ENCODE data around the gene NKIRAS1.
A peak's percentile ranks its signal among the peaks of the same experiment; 100 is the strongest.

The NKIRAS1 gene

DNA sequence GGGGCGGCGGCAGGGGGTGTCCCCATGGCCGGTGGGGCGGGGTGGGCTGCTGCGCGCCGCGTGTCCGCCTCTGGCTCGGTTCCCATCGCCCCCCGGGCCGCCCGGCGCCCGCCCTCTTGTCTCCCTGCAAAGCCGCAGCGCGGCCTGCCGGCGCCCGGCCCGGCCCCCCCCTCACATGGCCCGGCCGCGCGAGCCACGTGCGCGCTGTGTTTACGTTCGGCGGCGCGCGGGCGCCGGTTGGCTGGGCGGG, 28.8 kb upstream of the NKIRAS1 start:
- no peaks in the 10 kb centered on the region for H3K9me3 ChIP-seq (ENCODE audit: insufficient read depth, low read length)
- H3F3A ChIP-seq (ENCODE audit: insufficient read depth) = peaks cover 24% of the 10 kb centered on the region
- peak overlapping the region; percentile 46 for H3K4me2 ChIP-seq (ENCODE audit: low read depth, low read length, poor library complexity, severe bottlenecking)
- H3K4me3 ChIP-seq (ENCODE audit: insufficient read depth, low read length, poor library complexity, severe bottlenecking) = peak overlapping the region; percentile 90
- no peak overlapping the region for H3K27ac ChIP-seq (ENCODE audit: low read depth, low read length)
- TF ChIP-seq, protein P1, sequence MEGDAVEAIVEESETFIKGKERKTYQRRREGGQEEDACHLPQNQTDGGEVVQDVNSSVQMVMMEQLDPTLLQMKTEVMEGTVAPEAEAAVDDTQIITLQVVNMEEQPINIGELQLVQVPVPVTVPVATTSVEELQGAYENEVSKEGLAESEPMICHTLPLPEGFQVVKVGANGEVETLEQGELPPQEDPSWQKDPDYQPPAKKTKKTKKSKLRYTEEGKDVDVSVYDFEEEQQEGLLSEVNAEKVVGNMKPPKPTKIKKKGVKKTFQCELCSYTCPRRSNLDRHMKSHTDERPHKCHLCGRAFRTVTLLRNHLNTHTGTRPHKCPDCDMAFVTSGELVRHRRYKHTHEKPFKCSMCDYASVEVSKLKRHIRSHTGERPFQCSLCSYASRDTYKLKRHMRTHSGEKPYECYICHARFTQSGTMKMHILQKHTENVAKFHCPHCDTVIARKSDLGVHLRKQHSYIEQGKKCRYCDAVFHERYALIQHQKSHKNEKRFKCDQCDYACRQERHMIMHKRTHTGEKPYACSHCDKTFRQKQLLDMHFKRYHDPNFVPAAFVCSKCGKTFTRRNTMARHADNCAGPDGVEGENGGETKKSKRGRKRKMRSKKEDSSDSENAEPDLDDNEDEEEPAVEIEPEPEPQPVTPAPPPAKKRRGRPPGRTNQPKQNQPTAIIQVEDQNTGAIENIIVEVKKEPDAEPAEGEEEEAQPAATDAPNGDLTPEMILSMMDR (IDR thresholded peaks at IDR 0.05; ENCODE audit: insufficient read depth, low read length, poor library complexity, severe bottlenecking) = no peak
- TF ChIP-seq EZH2phosphoT487 (conservative IDR thresholded peaks at IDR 0.05; ENCODE audit: low read length) = no peak
- H2AFZ ChIP-seq (ENCODE audit: low read depth, low read length, severe bottlenecking) = no peak overlapping the region
- no peaks in the 10 kb centered on the region for H3K36me3 ChIP-seq (ENCODE audit: low read length)
- no peaks in the 10 kb centered on the region for H3K9me2 ChIP-seq (replicated peaks; ENCODE audit: insufficient read depth, low read length)
- H4K20me1 ChIP-seq (ENCODE audit: low read depth, low read length) = no peaks in the 10 kb centered on the region
- no peaks in the 10 kb centered on the region for H3K79me2 ChIP-seq (ENCODE audit: insufficient read depth, low read length)
- H3K9ac ChIP-seq (ENCODE audit: low read length) = peak overlapping the region; percentile 79
- no peaks in the 10 kb centered on the region for H3K27me3 ChIP-seq (ENCODE audit: low read length)

DNA sequence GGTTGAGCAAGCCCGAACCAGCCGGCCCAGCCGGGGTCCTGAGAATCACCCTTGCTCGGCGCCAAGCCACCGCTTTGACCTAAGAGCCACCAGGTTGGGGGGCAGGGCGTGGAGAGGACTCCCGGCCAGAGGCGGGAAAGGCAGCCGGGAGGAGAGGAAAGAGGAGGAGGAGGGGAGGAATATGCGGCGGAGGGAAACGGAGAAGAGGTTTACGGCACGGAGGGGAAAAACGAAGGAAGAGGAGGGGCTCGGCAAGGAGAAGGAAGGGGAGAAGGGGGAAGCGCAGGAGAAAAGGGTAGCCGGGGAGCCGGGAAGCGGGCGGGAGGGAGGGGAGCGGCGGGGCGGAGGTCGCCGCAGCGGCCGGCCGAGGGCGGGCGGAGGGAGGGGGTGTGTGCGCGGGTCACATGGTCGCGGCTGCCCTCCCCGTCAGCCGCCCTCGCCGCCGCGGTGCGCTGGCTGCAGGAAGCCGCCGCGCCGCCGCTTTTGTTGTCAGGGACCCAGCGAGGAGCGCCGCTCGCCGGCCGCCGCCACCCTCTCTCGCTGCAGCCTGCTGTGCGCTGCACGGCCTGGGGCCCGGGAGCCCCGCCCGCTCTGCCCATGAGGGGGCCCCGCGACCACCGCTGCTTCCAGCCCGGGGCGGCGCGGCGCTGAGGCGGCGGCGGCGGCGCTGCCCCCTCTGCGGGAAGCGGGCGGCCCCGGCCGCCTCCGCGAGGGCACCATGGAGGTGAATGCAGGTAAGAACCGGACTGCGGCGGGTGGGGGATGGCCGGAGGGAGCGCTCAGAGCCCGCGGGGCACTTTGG, 28.3 kb upstream of the NKIRAS1 start, which contains the start of gene NR1D2:
Gene NR1D2 (plus strand): TSS at position 426 of the 802 bp plus-strand sequence. CDS start 293 bp downstream, at position 719.
- H3K4me2 ChIP-seq (ENCODE audit: low read depth, low read length, poor library complexity, severe bottlenecking) = peak within 1 kb of the TSS; percentile 90
- H3K9me2 ChIP-seq (replicated peaks; ENCODE audit: insufficient read depth, low read length) = no peaks in the 10 kb centered on the region
- H2AFZ ChIP-seq (ENCODE audit: low read depth, low read length, severe bottlenecking) = peak within 1 kb of the TSS; percentile 98
- no peaks in the 10 kb centered on the region for H3K27me3 ChIP-seq (ENCODE audit: low read length)
- H3F3A ChIP-seq (ENCODE audit: insufficient read depth) = peaks cover 19% of the 10 kb centered on the region
- no peaks in the 10 kb centered on the region for H4K20me1 ChIP-seq (ENCODE audit: low read depth, low read length)
- H3K9me3 ChIP-seq (ENCODE audit: insufficient read depth, low read length) = no peaks in the 10 kb centered on the region
- no peaks in the 10 kb centered on the region for H3K79me2 ChIP-seq (ENCODE audit: insufficient read depth, low read length)
- peak within 1 kb of the TSS; percentile 90 for H3K4me3 ChIP-seq (ENCODE audit: insufficient read depth, low read length, poor library complexity, severe bottlenecking)
- peak within 1 kb of the TSS; percentile 51; the same call in 1 of the 2 replicates for H3K27ac ChIP-seq (ENCODE audit: low read depth, low read length)
- H3K36me3 ChIP-seq (ENCODE audit: low read length) = no peaks in the 10 kb centered on the region
- TF ChIP-seq, protein P1 (IDR thresholded peaks at IDR 0.05; ENCODE audit: insufficient read depth, low read length, poor library complexity, severe bottlenecking) = no peak
- TF ChIP-seq EZH2phosphoT487 (conservative IDR thresholded peaks at IDR 0.05; ENCODE audit: low read length) = no peak
- peak within 1 kb of the TSS; percentile 79 for H3K9ac ChIP-seq (ENCODE audit: low read length)

DNA sequence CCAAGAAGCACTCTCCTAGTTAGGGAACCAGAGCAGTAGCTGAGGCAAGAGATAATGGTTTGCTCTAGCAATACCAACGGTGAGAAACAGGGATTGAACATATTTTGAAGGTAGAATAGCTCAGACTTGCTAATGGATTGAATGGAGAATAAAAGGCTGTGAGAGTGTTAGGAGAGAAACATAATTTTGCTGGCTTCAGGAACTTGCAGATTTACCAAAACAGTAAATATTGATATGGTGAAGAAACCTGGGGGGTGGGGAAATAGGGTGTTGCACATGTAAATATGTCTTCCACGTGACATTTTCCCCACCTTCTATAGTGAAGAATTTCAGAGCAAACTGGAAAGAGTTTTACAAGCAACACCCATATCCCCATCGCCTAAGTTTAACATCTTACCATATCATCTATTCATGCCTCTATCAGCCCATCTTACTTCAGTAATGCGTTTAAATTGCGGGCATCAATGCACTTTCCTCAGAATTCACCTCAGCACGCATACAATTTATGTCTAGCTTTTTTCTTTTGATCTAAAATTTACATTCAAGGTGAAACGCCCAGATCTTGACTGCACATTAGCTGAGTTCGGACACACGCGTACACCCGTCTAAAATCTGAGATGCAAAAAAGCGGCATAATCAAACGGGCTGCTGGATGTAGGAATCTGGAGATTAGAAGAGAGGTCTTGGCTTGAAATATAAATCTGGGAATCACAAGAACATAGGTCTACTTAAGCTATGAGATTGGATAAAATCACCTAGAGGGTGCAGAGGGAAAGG, 27.4 kb upstream of the NKIRAS1 start:
- H3K4me3 ChIP-seq (ENCODE audit: insufficient read depth, low read length, poor library complexity, severe bottlenecking) = peak overlapping the region; percentile 90
- H4K20me1 ChIP-seq (ENCODE audit: low read depth, low read length) = no peaks in the 10 kb centered on the region
- H3F3A ChIP-seq (ENCODE audit: insufficient read depth) = peaks cover 19% of the 10 kb centered on the region
- no peaks in the 10 kb centered on the region for H3K27me3 ChIP-seq (ENCODE audit: low read length)
- peak overlapping the region; percentile 90 for H3K4me2 ChIP-seq (ENCODE audit: low read depth, low read length, poor library complexity, severe bottlenecking)
- H3K27ac ChIP-seq (ENCODE audit: low read depth, low read length) = no peak overlapping the region
- H3K9me3 ChIP-seq (ENCODE audit: insufficient read depth, low read length) = no peaks in the 10 kb centered on the region
- H3K36me3 ChIP-seq (ENCODE audit: low read length) = no peaks in the 10 kb centered on the region
- H3K9me2 ChIP-seq (replicated peaks; ENCODE audit: insufficient read depth, low read length) = no peaks in the 10 kb centered on the region
- peak overlapping the region; percentile 79 for H3K9ac ChIP-seq (ENCODE audit: low read length)
- no peak for TF ChIP-seq EZH2phosphoT487 (conservative IDR thresholded peaks at IDR 0.05; ENCODE audit: low read length)
- TF ChIP-seq, protein P1 (IDR thresholded peaks at IDR 0.05; ENCODE audit: insufficient read depth, low read length, poor library complexity, severe bottlenecking) = no peak
- no peaks in the 10 kb centered on the region for H3K79me2 ChIP-seq (ENCODE audit: insufficient read depth, low read length)
- H2AFZ ChIP-seq (ENCODE audit: low read depth, low read length, severe bottlenecking) = no peak overlapping the region
